GM21723 (cell line): Measurements from ENCODE around the gene ELMO3.
A peak's percentile ranks its signal among the peaks of the same experiment; 100 is the strongest.

ENCODE experiments used
- ATAC-seq: cut with Tn5 transposase; IDR thresholded peaks from one replicate; pipeline ENCODE4 v1.9.1; 2021; ENCODE audit warnings: mild to moderate bottlenecking, moderate library complexity; ENCODE audit not compliant: unreplicated experiment

ELMO3 gene

GRCh38 chr16:67179421-67180080 is 19.4 kb upstream of the ELMO3 start:
- ATAC-seq: no peak

GRCh38 chr16:67180166-67180565 is 18.8 kb upstream of the ELMO3 start:
- ATAC-seq: no peak

GRCh38 chr16:67181346-67181745 is 17.6 kb upstream of the ELMO3 start:
- ATAC-seq: no peak

DNA sequence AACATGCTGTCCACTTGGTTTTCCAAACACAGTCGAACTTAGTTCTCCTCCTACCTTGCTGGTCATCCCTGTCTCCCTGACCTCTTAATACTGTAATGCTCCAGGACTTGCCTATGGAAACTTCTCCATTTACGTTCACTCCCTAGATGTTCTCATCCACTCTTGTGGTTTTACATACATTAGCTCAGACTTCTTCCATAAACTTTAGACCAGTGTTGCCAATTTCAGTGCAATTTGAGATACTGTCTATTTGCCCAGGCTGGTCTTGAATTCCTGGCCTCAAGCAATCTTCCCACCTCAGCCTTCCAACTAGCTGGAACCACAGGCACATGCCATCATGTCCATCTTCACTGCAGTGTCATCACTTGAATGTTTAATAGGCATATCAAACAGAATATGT is 16.6 kb upstream of the ELMO3 start:
- ATAC-seq: no peak

DNA sequence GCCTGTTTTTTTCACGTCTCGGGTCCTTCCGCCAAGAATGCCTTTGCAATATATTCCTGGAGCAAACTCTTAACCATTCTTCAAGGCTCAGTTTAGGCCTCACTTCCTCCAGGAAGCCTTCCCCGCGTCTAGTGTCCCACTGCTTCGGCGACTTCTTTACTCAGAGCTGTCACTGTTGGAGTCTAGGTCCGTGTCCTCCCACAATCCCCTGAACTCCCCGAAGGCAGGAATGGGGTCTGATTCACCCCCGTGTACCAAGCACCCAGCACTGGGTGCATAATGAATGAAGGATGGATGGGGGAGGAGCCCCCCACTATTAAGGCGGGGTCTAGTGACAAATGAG is 15.7 kb upstream of the ELMO3 start:
- no peak for ATAC-seq

GRCh38 chr16:67183627-67184452 is 15.1 kb upstream of the ELMO3 start, which contains the start of gene MATCAP1:
MATCAP1 (minus strand) TSS chr16:67183963; CDS start chr16:67180610, 3,353 bp downstream.
- peak; percentile 92 for ATAC-seq

- peak; percentile 13 for ATAC-seq
These were observed 14.4 kb upstream of the ELMO3 start for GRCh38 chr16:67184453-67184994.

- ATAC-seq: peak; percentile 31
These were observed 13.8 kb upstream of the ELMO3 start for GRCh38 chr16:67184995-67185650.

GRCh38 chr16:67185651-67186134 is 13.2 kb upstream of the ELMO3 start:
- ATAC-seq: no peak

DNA sequence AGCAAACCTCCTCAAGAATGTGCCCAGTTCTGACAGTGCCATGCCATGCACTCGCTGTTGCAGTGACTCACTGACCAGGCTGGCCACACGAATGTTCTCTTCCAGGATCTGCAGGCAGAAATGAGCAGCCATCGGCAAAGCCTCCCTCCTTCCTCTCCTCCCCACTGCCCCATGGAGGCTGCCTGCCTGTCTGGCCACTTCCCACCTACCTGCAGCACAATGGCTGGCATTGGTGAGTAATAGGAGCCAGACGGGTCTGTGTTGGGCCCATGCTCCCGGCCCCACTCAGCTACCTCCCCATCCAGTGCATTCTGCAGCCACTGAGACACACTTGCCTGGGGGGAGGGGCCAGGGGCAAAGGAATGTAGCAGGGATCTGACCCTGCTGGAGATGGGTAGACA is 12.4 kb upstream of the ELMO3 start:
- ATAC-seq: no peak

- ATAC-seq: no peak
These were observed 11.6 kb upstream of the ELMO3 start for GRCh38 chr16:67187175-67187890.

DNA sequence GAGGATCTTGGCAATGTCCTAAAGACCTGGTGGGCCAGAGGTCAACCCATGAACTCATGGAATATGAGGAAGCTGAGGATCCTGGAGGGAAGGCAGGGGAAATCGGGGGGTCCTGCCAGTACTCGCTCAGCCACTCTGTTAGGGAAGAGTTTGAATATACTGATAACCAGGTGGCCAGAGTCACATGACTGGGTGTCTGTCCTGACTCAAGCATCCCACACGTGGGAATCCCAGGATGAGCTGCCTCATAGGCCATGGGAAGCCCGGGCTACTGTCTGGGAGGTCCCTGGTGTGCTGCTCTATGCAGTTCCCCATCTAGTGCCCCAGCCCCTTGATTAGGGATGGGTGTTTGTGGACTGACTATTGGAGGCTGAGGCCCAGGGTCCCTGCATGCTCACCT is 10.6 kb upstream of the ELMO3 start:
- ATAC-seq: no peak

- no peak for ATAC-seq
These were observed 10.1 kb upstream of the ELMO3 start for GRCh38 chr16:67188798-67189197.

- no peak for ATAC-seq
These were observed 8.9 kb upstream of the ELMO3 start, which contains the start of gene EXOC3L1 for GRCh38 chr16:67190041-67190440. EXOC3L1 (minus strand) TSS chr16:67190136; CDS start chr16:67189676, 460 bp downstream.

DNA sequence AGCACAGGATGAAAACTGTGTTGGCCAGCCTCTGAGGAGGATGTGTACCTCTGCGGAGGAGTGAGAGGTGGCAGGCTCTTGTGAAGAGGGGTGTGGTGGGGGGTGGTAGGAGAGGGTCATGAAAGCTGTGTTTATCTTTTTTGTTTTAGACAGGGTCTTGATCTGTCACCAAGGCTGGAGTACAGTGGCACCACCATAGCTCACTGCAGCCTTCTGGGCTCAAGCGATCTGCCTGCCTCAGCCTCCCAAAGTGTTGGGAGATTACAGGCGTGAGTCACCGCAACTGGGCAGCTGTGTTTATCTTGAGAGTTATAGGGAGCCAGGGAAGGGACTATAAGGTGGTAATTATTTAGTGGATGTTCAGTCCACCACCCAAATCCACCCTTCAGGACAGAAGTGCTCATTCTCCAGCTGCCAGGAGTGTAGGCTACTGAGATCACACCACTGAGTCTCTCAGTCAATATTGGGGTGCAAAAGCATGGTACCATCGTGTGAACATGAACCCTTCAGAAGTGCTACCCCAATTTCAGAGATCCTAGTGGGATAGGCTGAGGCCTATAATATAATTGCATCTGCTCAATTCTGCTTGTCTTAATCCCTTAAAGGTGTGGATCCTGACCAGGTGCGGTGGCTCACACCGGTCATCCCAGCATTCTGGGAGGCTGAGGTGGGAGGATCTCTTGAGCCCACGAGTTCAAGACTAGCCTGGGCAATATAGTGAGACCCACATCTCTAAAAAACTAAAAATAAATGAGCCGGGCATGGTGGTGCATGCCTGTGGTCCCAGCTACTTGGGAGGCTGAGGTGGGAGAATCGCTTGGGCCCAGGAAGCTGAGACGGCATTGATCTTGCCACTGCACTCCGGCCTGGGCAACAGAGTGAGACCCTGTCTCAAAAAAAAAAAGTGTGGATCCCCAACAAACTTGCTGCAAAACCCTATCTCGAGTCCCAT is 8.2 kb upstream of the ELMO3 start:
- ATAC-seq: no peak

- peak; percentile 5 for ATAC-seq
These were observed 7.4 kb upstream of the ELMO3 start for GRCh38 chr16:67191411-67191994.

- ATAC-seq: peak; percentile 81
These were observed 6.8 kb upstream of the ELMO3 start, which contains the start of gene E2F4 for GRCh38 chr16:67191995-67192681. E2F4 (plus strand) TSS chr16:67192155; CDS start chr16:67192228, 73 bp downstream.

DNA sequence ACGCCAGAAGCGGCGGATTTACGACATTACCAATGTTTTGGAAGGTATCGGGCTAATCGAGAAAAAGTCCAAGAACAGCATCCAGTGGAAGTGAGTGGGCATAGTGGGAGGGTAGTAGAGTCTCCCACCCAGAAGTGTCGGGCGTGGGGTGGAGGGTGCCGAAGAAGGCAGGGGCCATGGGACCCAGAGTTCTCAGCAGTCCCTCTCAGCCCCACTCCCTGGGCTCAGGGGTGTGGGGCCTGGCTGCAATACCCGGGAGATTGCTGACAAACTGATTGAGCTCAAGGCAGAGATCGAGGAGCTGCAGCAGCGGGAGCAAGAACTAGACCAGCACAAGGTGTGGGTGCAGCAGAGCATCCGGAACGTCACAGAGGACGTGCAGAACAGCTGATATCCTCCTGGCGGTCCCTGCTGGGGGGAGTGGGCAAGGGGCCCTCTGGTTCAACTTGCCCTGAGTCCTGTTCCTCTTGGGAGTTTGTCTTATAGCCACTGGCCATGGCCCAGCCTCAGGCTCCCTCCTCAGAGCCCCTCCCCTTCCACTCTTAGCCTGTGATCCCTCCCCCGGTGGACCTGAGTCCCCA is 6.1 kb upstream of the ELMO3 start:
- peak; percentile 8 for ATAC-seq
